Measurements from ENCODE around the gene LRP6. TPM values are rescaled to one million over a fixed set of nuclear protein-coding genes. Genes with fewer than 3 reads are reported as not detected.

Gene LRP6
- total and polyA plus RNA-seq, 2 of the 8 experiments (the other 6 are each of a cell fraction or from before 2014, with no cell fraction given) = 53.6 to 73.2 TPM

DNA sequence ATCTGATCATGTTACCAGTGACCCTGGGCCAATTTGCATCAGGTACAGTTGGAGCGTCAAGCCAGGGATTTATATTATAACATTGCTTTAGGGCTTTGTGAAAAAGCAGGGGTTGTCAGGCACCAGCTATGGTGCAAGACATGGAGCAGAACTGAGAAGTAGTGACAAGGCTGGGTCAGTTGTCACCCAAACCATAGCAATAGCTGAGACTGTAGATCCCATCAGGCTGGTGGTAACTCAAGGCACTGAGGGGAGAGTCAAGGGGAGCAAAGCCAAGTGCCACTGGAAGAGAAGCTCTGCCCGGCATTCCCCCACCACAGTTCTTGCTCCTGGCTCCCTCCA, 179.2 kb downstream of the LRP6 start:
- H2AK5ac ChIP-seq (ENCODE audit: low read depth, low read length) = 0 out of 2 replicates have a peak overlapping the region, but pooled peaks have one; percentile 53
- peak overlapping the region; percentile 92 for H4K91ac ChIP-seq (replicated peaks; ENCODE audit: insufficient read length, low read length)
- H2BK15ac ChIP-seq (ENCODE audit: low read length) = peak overlapping the region; percentile 75; the same call in 1 of the 2 replicates
- peak overlapping the region; percentile 0 for H2BK120ac ChIP-seq (replicated peaks; ENCODE audit: low read depth, low read length)
- H3K4me3 ChIP-seq (ENCODE audit: extremely low read depth in 1 of 4, insufficient read depth in 2 of 4, low read depth in 3 of 4, low read length in 4 of 4) = no peak overlapping the region
- peak overlapping the region; percentile 4; the same call in 1 of the 2 replicates for H3K18ac ChIP-seq (ENCODE audit: extremely low read depth, low read length)
- H3K4ac ChIP-seq (replicated peaks; ENCODE audit: insufficient read length, low read depth, low read length) = peak overlapping the region; percentile 80
- POLR2A ChIA-PET (ENCODE audit: partially characterized antibody) = interaction anchor here (1.0 to 2.0 kb wide), 6 partner anchors 11 to 179 kb away, joined by 3 to 11 read pairs (median 4); partner anchors contain the start of gene LRP6
- peaks cover 2% of the 10 kb centered on the region; the same call in 1 of the 2 replicates for H3K23me2 ChIP-seq (ENCODE audit: low read depth, low read length)
- H3K36me3 ChIP-seq (ENCODE audit: control insufficient read depth in 2 of 4, insufficient read depth in 4 of 4, low read length in 3 of 4) = no peaks in the 10 kb centered on the region
- peak overlapping the region; percentile 13 for H4K5ac ChIP-seq (ENCODE audit: insufficient read length, low read depth, low read length)
- H3K23ac ChIP-seq (ENCODE audit: insufficient read length) = no peak overlapping the region
- no peak overlapping the region for H3K9ac ChIP-seq (replicated peaks in 1 of 4; ENCODE audit: extremely low read depth in 1 of 4, low read depth in 3 of 4, low read length in 3 of 4)
- no peaks in the 10 kb centered on the region for H4K20me1 ChIP-seq (replicated peaks in 1 of 2; ENCODE audit: control insufficient read depth in 1 of 2, insufficient read depth in 2 of 2, low read length in 2 of 2)
- no peaks in the 10 kb centered on the region for H3K79me1 ChIP-seq (ENCODE audit: low read depth, low read length)
- 93% methylated on average over 2 of the region's 2 CpGs; no CpG with 5 or more reads in 1 of the 2 experiments for WGBS, 2 experiments (ENCODE audit: extremely low coverage in 1 of 2, insufficient coverage in 1 of 2, insufficient read length in 1 of 2, insufficient replicate concordance in 2 of 2, low coverage in 1 of 2, low lambda C conversion rate in 2 of 2, missing lambda C conversion rate in 1 of 2)
- peaks cover 13 to 23% (median 18%) of the 10 kb centered on the region in 4 experiments for H3K4me1 ChIP-seq (replicated peaks in 1 of 4; ENCODE audit: control insufficient read depth in 3 of 4, insufficient read depth in 4 of 4, low read length in 3 of 4)
- H2BK5ac ChIP-seq (ENCODE audit: low read depth, low read length) = peak overlapping the region; percentile 90; the same call in 1 of the 2 replicates
- no peak overlapping the region for H2AFZ ChIP-seq (ENCODE audit: low read length)
- no peak overlapping the region for H3K56ac ChIP-seq (replicated peaks; ENCODE audit: insufficient read length, low read depth, low read length)
- H2BK12ac ChIP-seq (ENCODE audit: low read depth, low read length) = peak overlapping the region; percentile 97; the same call in 1 of the 2 replicates
- H3K4me2 ChIP-seq (ENCODE audit: insufficient read depth in 1 of 2, low read depth in 2 of 2, low read length in 2 of 2) = peak overlapping the region; percentile 3 to 9; a peak in 1 of 4 replicates
- peaks cover 0 to 2% (median 0%) of the 10 kb centered on the region in 4 experiments; a peak in 1 of 7 replicates for H3K27me3 ChIP-seq (replicated peaks in 1 of 4; ENCODE audit: control insufficient read depth in 3 of 4, extremely low read depth in 1 of 4, insufficient read depth in 3 of 4, low read length in 3 of 4)
- 0 out of 2 replicates have a peak overlapping the region, but pooled peaks have one; percentile 3 for H3K27ac ChIP-seq (ENCODE audit: low read depth, low read length)
- DNase-seq (ENCODE audit: low read depth in 1 of 2, low spot score in 2 of 2) (no peak), FAIRE-seq (no peak)
- H2BK20ac ChIP-seq (ENCODE audit: low read length) = peak overlapping the region; percentile 40
- no peaks in the 10 kb centered on the region for H3K79me2 ChIP-seq (ENCODE audit: control insufficient read depth in 1 of 2, insufficient read depth in 2 of 2, low read length in 2 of 2)
- no peak overlapping the region for H3K14ac ChIP-seq (ENCODE audit: insufficient read length)
- CTCF ChIA-PET (ENCODE audit: partially characterized antibody) = interaction anchor here (1.3 to 2.2 kb wide), 7 partner anchors 10 to 247 kb away, joined by 3 to 6 read pairs (median 5); partner anchors contain the start of gene BCL2L14
- H4K8ac ChIP-seq (ENCODE audit: extremely low read depth, insufficient read depth, low read length) = no peak overlapping the region; the same call in 1 of the 2 replicates
- H3K9me3 ChIP-seq (ENCODE audit: insufficient read depth in 2 of 2, low read depth in 1 of 2, low read length in 1 of 2) = 0 out of 4 replicates have a peak, but pooled peaks cover 0 to 2% of the 10 kb centered on the region in 2 experiments
- TF ChIP-seq, protein P1, sequence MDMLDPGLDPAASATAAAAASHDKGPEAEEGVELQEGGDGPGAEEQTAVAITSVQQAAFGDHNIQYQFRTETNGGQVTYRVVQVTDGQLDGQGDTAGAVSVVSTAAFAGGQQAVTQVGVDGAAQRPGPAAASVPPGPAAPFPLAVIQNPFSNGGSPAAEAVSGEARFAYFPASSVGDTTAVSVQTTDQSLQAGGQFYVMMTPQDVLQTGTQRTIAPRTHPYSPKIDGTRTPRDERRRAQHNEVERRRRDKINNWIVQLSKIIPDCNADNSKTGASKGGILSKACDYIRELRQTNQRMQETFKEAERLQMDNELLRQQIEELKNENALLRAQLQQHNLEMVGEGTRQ (IDR thresholded peaks at IDR 0.05; ENCODE audit: low read length) = no peak
- TF ChIP-seq, protein P2, sequence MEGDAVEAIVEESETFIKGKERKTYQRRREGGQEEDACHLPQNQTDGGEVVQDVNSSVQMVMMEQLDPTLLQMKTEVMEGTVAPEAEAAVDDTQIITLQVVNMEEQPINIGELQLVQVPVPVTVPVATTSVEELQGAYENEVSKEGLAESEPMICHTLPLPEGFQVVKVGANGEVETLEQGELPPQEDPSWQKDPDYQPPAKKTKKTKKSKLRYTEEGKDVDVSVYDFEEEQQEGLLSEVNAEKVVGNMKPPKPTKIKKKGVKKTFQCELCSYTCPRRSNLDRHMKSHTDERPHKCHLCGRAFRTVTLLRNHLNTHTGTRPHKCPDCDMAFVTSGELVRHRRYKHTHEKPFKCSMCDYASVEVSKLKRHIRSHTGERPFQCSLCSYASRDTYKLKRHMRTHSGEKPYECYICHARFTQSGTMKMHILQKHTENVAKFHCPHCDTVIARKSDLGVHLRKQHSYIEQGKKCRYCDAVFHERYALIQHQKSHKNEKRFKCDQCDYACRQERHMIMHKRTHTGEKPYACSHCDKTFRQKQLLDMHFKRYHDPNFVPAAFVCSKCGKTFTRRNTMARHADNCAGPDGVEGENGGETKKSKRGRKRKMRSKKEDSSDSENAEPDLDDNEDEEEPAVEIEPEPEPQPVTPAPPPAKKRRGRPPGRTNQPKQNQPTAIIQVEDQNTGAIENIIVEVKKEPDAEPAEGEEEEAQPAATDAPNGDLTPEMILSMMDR (IDR thresholded peaks at IDR 0.05; ENCODE audit: control extremely low read depth in 1 of 3, insufficient read depth in 1 of 3, low read depth in 1 of 3, low read length in 3 of 3) = no peak
- TF ChIP-seq SP4 (IDR thresholded peaks at IDR 0.05; ENCODE audit: low read length) (no peak), NANOG (IDR thresholded peaks at IDR 0.05; ENCODE audit: insufficient read depth, low read depth, low read length, poor library complexity, severe bottlenecking) (no peak), CTBP2 (IDR thresholded peaks at IDR 0.05; ENCODE audit: borderline replicate concordance, insufficient read depth, insufficient read length, low read length) (no peak), KDM5A (IDR thresholded peaks at IDR 0.05; ENCODE audit: low read length) (no peak), TBP (IDR thresholded peaks at IDR 0.05; ENCODE audit: low read depth, low read length) (no peak), GABPA (IDR thresholded peaks at IDR 0.05; ENCODE audit: borderline replicate concordance, insufficient read depth, low read length) (no peak)

All from H1 (cell line).